ENCODE results near the gene CPNE4. TPM values are rescaled to one million over a fixed set of nuclear protein-coding genes. Genes with fewer than 3 reads are reported as not detected.

Gene CPNE4
- total RNA-seq, 2 donors from 2014 or later = 0.16 TPM; not detected in 1

DNA sequence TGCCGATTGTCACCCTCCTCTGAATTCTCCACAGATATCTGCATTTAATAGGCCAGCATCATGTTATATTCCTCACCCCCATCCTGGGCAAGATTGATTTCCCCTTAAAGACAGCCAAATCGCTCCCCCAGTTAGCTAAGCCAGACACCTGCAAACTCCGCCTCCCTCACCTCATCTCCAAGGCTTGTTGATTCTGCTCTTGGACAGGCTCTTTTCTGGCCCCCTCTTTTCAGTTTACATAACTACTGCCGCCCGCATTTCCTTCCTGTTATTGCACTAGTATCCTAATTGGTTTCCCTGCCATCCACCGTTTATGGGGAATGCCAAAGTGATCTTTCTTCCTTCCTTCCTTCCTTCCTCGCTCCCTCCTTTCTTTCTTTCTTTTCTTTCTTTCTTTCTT lies 317.3 kb downstream of the CPNE4 start:
- no peak overlapping the region for H3K9ac ChIP-seq (ENCODE audit: low read depth in 2 of 2, low read length in 2 of 2)
- TF ChIP-seq, protein P1, sequence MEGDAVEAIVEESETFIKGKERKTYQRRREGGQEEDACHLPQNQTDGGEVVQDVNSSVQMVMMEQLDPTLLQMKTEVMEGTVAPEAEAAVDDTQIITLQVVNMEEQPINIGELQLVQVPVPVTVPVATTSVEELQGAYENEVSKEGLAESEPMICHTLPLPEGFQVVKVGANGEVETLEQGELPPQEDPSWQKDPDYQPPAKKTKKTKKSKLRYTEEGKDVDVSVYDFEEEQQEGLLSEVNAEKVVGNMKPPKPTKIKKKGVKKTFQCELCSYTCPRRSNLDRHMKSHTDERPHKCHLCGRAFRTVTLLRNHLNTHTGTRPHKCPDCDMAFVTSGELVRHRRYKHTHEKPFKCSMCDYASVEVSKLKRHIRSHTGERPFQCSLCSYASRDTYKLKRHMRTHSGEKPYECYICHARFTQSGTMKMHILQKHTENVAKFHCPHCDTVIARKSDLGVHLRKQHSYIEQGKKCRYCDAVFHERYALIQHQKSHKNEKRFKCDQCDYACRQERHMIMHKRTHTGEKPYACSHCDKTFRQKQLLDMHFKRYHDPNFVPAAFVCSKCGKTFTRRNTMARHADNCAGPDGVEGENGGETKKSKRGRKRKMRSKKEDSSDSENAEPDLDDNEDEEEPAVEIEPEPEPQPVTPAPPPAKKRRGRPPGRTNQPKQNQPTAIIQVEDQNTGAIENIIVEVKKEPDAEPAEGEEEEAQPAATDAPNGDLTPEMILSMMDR (IDR thresholded peaks at IDR 0.05) = no peak
- no peak overlapping the region for H3K27ac ChIP-seq
- DNase-seq = no peak
- intact Hi-C loops (cut with DNase I) = no loop called here
- H3K27me3 ChIP-seq = no peaks in the 10 kb centered on the region
- H3K4me1 ChIP-seq = no peaks in the 10 kb centered on the region
- H3K36me3 ChIP-seq = no peaks in the 10 kb centered on the region
- H3K4me3 ChIP-seq = no peak overlapping the region
- H3K9me3 ChIP-seq = no peaks in the 10 kb centered on the region

DNA sequence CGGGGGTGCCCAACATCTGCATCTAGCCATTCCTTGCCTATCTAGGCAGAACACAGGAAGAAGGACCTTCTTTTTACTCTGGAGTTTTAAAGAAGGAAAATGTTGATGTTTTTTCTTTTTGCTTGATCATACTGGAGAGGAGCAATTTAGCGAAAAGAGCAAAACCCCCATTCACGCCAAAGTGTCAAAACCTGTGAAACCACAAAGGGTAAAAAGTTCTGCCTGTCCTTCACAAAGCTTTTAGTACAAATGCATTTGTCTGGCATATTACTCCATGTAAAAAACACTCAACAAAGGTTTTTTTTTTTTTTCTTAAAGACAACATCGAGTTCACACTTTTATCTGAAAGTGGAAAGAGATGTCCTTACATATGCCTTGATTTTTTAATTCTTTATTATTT lies 317.9 kb downstream of the CPNE4 start:
- no peaks in the 10 kb centered on the region for H3K27me3 ChIP-seq
- no peaks in the 10 kb centered on the region for H3K4me1 ChIP-seq
- no peak overlapping the region for H3K27ac ChIP-seq
- no peaks in the 10 kb centered on the region for H3K36me3 ChIP-seq
- no peak overlapping the region for H3K9ac ChIP-seq (ENCODE audit: low read depth in 2 of 2, low read length in 2 of 2)
- intact Hi-C loops (cut with DNase I) = no loop called here
- DNase-seq = no peak
- no peaks in the 10 kb centered on the region for H3K9me3 ChIP-seq
- TF ChIP-seq, protein P1 (IDR thresholded peaks at IDR 0.05) = no peak
- no peak overlapping the region for H3K4me3 ChIP-seq

DNA sequence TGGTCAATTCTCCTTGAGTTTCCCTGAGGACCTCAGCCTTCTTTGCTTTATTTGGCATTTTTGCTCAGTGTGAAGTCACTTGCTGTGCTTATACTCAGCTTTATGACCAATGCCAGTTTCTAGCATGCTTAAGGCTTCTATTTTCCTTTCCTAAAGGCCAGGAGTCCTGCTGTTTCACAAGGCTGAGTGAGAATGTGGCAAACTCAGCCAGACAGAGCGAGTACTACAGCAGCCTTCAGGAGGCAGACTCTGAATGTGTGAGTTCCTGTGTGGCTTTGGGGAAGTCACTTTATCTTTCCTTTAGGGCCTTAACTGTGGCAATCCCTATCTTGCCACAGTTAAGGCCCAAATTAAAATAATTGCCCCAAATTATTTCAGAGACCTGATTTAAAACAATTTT lies 318.8 kb downstream of the CPNE4 start:
- H3K27me3 ChIP-seq = no peaks in the 10 kb centered on the region
- no peak overlapping the region for H3K4me3 ChIP-seq
- H3K9me3 ChIP-seq = no peaks in the 10 kb centered on the region
- H3K9ac ChIP-seq (ENCODE audit: low read depth in 2 of 2, low read length in 2 of 2) = no peak overlapping the region
- intact Hi-C loops (cut with DNase I) = no loop called here
- DNase-seq = no peak
- no peak overlapping the region for H3K27ac ChIP-seq
- TF ChIP-seq, protein P1 (IDR thresholded peaks at IDR 0.05) = no peak
- no peaks in the 10 kb centered on the region for H3K4me1 ChIP-seq
- no peaks in the 10 kb centered on the region for H3K36me3 ChIP-seq

DNA sequence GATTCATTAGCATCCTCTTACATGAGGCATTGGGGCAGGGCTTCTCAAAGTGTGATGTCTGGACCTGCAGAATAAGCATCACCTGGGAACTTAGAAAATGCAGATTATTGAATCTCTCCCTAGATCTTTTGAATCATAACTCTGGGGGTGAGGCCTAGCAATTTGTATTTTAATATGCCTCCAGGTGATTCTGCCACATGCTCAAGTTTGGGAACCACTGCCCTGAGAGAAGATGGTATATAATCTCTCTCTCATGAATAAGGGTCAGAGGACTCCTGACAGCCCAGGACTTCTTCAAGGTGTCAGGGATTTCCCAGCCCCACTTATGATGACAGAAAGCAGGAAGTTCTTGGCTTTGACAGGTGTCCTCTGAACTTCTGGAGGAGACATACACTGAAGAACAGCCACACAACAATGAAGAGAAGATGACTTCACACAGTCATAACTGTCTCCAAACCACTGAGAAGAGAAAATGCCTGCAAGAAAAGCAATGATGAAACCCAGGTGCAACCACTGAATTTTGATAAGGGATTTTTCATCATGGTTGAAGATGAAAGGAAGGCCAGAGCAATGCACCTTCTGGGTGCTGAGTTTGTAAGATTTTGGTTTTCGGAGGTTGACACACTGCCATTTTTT lies 320.1 kb downstream of the CPNE4 start:
- no peaks in the 10 kb centered on the region for H3K36me3 ChIP-seq
- TF ChIP-seq, protein P1 (IDR thresholded peaks at IDR 0.05) = no peak

DNA sequence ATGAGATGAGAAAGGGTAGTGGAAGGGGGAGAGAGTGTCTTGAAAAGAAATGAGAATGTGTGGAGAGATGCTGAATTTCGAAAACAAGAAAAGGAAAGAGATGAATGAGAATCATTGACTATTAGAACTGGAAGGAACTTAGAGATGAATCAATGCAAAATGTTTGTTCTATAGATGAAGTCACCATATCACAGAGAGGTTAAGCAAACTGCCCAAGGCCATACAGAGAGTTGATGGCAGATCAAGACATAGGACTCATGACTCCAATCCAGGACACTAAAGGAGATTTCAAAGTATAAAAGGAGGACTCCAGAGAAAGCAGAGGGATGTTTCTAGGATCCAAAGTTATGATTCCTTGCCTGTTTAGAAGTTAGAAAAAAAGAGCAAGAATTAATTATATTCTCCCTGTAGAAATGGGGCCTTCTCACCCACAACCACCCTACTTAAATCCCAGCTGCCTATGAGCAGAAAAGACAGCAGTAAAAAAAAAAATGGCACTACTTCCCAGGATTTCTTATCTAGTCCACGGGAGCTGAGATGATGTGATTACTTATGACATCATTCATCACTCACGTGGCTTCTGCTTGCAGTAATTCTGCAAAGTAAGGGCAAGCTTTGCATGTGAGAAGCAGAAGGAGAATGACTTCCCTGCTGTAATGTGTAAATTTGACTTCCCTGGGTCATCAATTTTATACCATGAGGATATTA lies 321.2 kb downstream of the CPNE4 start:
- Histone ChIP-seq H3K9ac (ENCODE audit: low read depth in 2 of 2, low read length in 2 of 2) (no peak overlapping the region), H3K4me1 (no peaks in the 10 kb centered on the region), H3K27ac (no peak overlapping the region), H3K9me3 (no peaks in the 10 kb centered on the region), H3K27me3 (no peaks in the 10 kb centered on the region), H3K4me3 (no peak overlapping the region), H3K36me3 (no peaks in the 10 kb centered on the region)
- no peak for DNase-seq
- TF ChIP-seq, protein P1 (IDR thresholded peaks at IDR 0.05) = no peak
- intact Hi-C loops (cut with DNase I) = no loop called here

More for the DNA sequence above, 320.1 kb downstream of the CPNE4 start:
- Histone ChIP-seq H3K4me3 (no peak overlapping the region), H3K27ac (no peak overlapping the region), H3K9me3 (no peaks in the 10 kb centered on the region), H3K27me3 (no peaks in the 10 kb centered on the region), H3K9ac (ENCODE audit: low read depth in 2 of 2, low read length in 2 of 2) (no peak overlapping the region), H3K4me1 (no peaks in the 10 kb centered on the region)
- intact Hi-C loops (cut with DNase I) = no loop called here
- no peak for DNase-seq
